ENCODE data around the gene IL16. TPM values are rescaled to one million over a fixed set of nuclear protein-coding genes. Genes with fewer than 3 reads are reported as not detected.

Gene IL16
- total RNA-seq, 1 experiment from 2014 or later = 0.81 TPM

GRCh38 chr15:81224232-81224631 lies 27.6 kb downstream of the IL16 start:
- ChIA-PET RAD21 (ENCODE audit: low non-redundant PET in 1 of 2, low total read pairs in 2 of 2, uncharacterized antibody in 2 of 2, unreplicated experiment in 2 of 2) (no interaction called here), CTCF (no interaction called here), POLR2A (no interaction called here)
- ATAC-seq = no peak
- peaks cover 10% of the 10 kb centered on the region; the same call in 1 of the 2 replicates for H3K27me3 ChIP-seq (ENCODE audit: insufficient read depth, low read length)
- no peak overlapping the region for H2AFZ ChIP-seq (ENCODE audit: low read depth, low read length, poor library complexity, severe bottlenecking)
- H4K20me1 ChIP-seq (ENCODE audit: insufficient read depth) = no peaks in the 10 kb centered on the region
- no peaks in the 10 kb centered on the region for H3K9me2 ChIP-seq (ENCODE audit: insufficient read depth)
- no peaks in the 10 kb centered on the region for H3K79me2 ChIP-seq (ENCODE audit: insufficient read depth, low read length)
- H3K4me2 ChIP-seq (ENCODE audit: low read length) = no peak overlapping the region
- intact Hi-C loops (cut with micrococcal nuclease) = no loop called here
- no peak overlapping the region for H3K9ac ChIP-seq (ENCODE audit: low read length)
- H3K36me3 ChIP-seq (ENCODE audit: control insufficient read depth in 1 of 2, insufficient read depth in 2 of 2, low read length in 2 of 2) = no peaks in the 10 kb centered on the region
- H3K4me3 ChIP-seq (replicated peaks in 1 of 2; ENCODE audit: low read depth in 1 of 2, low read length in 2 of 2) = no peak overlapping the region
- no peak for DNase-seq (ENCODE audit: low read depth, low spot score)
- BruUV-seq (replicated peaks) = no TSS peak
- H3K27ac ChIP-seq (ENCODE audit: low read depth, low read length) = no peak overlapping the region
- no peaks in the 10 kb centered on the region for H3K9me3 ChIP-seq (ENCODE audit: control insufficient read depth in 1 of 2, insufficient read depth in 1 of 2, low read depth in 1 of 2, low read length in 2 of 2)
- TF ChIP-seq CEBPB (IDR thresholded peaks at IDR 0.05; ENCODE audit: low read depth) = no peak
- no peak for TF ChIP-seq CTCF (IDR thresholded peaks at IDR 0.05 in 2 of 3, conservative IDR thresholded peaks at IDR 0.05 in 1 of 3; ENCODE audit: borderline replicate concordance in 1 of 3, insufficient read depth in 1 of 3, low read depth in 2 of 3, low read length in 2 of 3)
- no peak for TF ChIP-seq SIN3A (IDR thresholded peaks at IDR 0.05; ENCODE audit: low read depth)
- TF ChIP-seq MAX (IDR thresholded peaks at IDR 0.05) = no peak
- no peak for TF ChIP-seq EZH2 (IDR thresholded peaks at IDR 0.05)
- no peak for TF ChIP-seq EZH2phosphoT487 (IDR thresholded peaks at IDR 0.05; ENCODE audit: borderline replicate concordance)
- no peak for TF ChIP-seq EGR1 (IDR thresholded peaks at IDR 0.05; ENCODE audit: low read depth)
- TF ChIP-seq TCF7L2 (IDR thresholded peaks at IDR 0.05; ENCODE audit: borderline replicate concordance, extremely low read depth, insufficient read depth, insufficient read length) = no peak
- TF ChIP-seq SRF (IDR thresholded peaks at IDR 0.05; ENCODE audit: low read depth) = no peak
- TF ChIP-seq ZNF274 (IDR thresholded peaks at IDR 0.05; ENCODE audit: low read depth, low read length) = no peak
- no peak for TF ChIP-seq SP1 (IDR thresholded peaks at IDR 0.05; ENCODE audit: low read depth)
- no peak for TF ChIP-seq FOSL1 (IDR thresholded peaks at IDR 0.05; ENCODE audit: low read depth)
- TF ChIP-seq ZFX (IDR thresholded peaks at IDR 0.05) = no peak
- no peaks in the 10 kb centered on the region for H3K4me1 ChIP-seq (ENCODE audit: control insufficient read depth in 1 of 2, insufficient read depth in 2 of 2, low read length in 2 of 2)

Measured in HCT116 (cell line).